Kidney epithelial cell (primary cell): ENCODE data around the gene ERCC3. TPM values are rescaled to one million over a fixed set of nuclear protein-coding genes. Genes with fewer than 3 reads are reported as not detected.

ENCODE experiments used
- DNase-seq: peaks from one replicate; pipeline ENCODE4 v3.0.0-alpha.2; 2010; ENCODE audit warnings: low read depth
- H3K27me3 ChIP-seq: 2 replicates; pipeline ENCODE4 v1.6.0; 2011; ENCODE audit warnings: low read length; ENCODE audit not compliant: control insufficient read depth, insufficient read depth
- H3K36me3 ChIP-seq: 2 replicates; pipeline ENCODE4 v1.5.1; 2011; ENCODE audit warnings: low read length; ENCODE audit not compliant: control insufficient read depth, insufficient read depth
- H3K4me3 ChIP-seq: 2 replicates; pipeline ENCODE4 v1.5.1; 2011; ENCODE audit warnings: low read depth, mild to moderate bottlenecking, control low read depth, low read length
- total RNA-seq: library from RNA; depleted of rRNA; stranded (reverse); fragments of >200 nt; gene quantifications from 2 replicates; pipeline ENCODE4 v1.2.3, GENCODE V29; 2015
- TF ChIP-seq, protein P1 (sequence below): IDR thresholded peaks from 2 replicates; pipeline ENCODE4 v1.5.1; 2011; ENCODE audit warnings: mild to moderate bottlenecking, moderate library complexity, low read length, control low read depth, inconsistent platforms; ENCODE audit not compliant: insufficient read depth, poor library complexity, severe bottlenecking

ERCC3 gene
- total RNA-seq, 1 donor from 2014 or later = 31.5 TPM

DNA sequence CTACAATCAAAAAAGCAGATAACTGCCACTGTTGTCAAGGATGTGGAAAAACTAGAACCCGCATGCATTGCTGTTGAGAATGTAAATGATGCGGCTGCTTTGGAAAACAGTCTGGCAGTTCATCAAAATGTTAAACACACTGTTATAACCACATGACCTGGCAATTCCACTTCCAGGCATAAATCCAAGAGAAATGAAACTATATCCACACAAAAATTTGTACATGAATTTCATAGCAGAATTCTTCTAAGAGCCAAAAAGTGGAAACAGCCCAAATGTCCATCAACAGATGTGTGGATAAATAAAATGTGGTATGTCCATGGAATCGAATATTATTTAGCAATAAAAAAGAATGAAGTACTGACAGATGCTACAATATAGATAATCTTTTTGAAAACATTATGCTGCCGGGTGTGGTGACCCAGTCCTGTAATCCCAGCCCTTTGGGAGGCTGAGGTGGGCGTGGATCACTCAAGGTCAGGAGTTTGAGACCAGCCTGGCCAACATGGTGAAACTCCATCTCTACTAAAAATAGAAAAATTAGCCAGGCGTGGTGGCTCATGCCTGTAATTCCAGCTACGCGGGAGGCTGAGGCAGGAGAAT, 32.0 kb downstream of the ERCC3 start:
- Histone ChIP-seq H3K27me3 (no peaks in the 10 kb centered on the region), H3K36me3 (peaks cover 1% of the 10 kb centered on the region), H3K4me3 (no peak overlapping the region)
- TF ChIP-seq, protein P1, sequence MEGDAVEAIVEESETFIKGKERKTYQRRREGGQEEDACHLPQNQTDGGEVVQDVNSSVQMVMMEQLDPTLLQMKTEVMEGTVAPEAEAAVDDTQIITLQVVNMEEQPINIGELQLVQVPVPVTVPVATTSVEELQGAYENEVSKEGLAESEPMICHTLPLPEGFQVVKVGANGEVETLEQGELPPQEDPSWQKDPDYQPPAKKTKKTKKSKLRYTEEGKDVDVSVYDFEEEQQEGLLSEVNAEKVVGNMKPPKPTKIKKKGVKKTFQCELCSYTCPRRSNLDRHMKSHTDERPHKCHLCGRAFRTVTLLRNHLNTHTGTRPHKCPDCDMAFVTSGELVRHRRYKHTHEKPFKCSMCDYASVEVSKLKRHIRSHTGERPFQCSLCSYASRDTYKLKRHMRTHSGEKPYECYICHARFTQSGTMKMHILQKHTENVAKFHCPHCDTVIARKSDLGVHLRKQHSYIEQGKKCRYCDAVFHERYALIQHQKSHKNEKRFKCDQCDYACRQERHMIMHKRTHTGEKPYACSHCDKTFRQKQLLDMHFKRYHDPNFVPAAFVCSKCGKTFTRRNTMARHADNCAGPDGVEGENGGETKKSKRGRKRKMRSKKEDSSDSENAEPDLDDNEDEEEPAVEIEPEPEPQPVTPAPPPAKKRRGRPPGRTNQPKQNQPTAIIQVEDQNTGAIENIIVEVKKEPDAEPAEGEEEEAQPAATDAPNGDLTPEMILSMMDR = no peak
- DNase-seq = no peak

DNA sequence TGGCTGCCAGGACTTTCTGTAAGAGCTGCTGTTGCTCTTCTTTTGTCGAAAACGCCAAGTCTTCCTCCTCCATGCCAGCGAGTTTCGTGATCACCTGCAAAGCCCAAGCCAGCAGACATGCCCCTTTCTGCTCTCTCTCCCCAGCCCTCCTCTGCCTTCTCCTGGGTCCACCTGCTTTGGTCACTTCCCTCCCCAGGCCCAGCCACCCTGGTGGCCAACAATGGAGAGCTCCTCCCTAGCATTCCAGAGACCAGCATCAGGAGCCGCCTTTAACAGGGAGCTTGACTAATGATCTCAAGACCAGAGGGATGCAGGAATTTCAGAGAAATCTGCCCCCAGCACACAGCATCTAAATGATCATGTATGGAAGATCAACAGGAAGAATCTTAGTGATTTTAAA, 34.6 kb downstream of the ERCC3 start:
- TF ChIP-seq, protein P1 = no peak
- no peaks in the 10 kb centered on the region for H3K27me3 ChIP-seq
- DNase-seq = no peak
- no peak overlapping the region for H3K4me3 ChIP-seq
- peaks cover 1% of the 10 kb centered on the region for H3K36me3 ChIP-seq

DNA sequence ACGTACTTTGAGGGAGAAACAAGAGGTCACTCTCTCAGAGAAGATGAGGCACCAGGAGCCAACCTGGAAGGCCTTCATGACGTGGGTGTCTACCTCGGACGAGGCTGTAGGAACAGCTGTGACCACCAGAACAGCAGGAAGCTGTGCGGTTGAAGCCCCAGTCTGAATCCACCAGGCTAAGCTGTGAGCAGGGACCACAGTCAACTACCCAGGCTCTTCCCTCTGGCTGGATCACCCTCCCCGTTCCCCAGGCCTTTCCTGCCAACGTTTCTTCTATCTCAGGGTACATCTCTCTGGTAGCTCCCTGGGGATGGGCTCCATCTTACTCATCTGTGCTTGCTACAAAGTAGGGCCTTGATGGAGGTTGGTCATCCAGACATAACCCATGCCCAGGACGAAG, 37.1 kb downstream of the ERCC3 start:
- Histone ChIP-seq H3K4me3 (no peak overlapping the region), H3K36me3 (peaks cover 1% of the 10 kb centered on the region), H3K27me3 (no peaks in the 10 kb centered on the region)
- DNase-seq = no peak
- TF ChIP-seq, protein P1 = no peak

DNA sequence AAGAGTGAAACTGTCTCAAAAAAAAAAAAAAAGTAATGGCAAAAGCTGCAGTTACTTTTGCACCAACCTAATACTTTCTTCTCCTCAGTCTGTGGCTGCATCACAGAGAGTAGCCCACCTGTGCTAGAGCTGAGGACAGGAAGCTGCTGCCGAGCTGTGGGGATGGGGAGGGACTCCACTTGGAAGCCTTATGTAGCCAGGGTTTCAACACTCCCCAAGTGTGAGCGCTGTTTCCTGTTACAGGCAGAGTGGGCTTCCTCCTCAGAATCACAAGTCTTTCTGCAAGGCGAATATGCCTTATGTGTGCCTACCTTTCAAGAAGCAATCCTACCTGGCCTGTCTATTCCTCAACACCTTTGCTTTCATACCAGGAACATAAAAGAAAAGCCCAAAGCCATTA, 37.6 kb downstream of the ERCC3 start:
- TF ChIP-seq, protein P1 = no peak
- Histone ChIP-seq H3K27me3 (no peaks in the 10 kb centered on the region), H3K4me3 (no peak overlapping the region), H3K36me3 (peaks cover 1% of the 10 kb centered on the region)
- no peak for DNase-seq

DNA sequence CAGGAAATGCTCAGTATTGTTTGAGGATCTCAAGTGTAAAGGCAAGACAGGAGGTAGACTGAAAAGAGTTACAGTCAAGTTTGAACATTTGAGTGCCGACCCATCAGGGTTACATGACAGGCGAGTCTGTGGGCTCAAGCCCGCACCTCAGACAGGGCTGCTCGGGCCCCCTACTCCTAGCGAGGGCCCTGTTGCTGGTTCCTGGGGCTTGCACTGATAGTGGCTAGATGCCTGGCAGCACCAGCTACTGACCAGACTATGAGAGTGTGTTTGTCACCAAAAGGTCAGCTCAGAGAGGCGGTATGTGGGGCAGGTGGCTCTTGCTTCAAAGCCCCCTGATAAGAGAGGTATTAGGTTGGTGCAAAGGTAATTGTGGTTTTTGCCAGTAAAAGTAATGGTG, 38.2 kb downstream of the ERCC3 start:
- Histone ChIP-seq H3K27me3 (no peaks in the 10 kb centered on the region), H3K36me3 (peaks cover 1% of the 10 kb centered on the region), H3K4me3 (no peak overlapping the region)
- TF ChIP-seq, protein P1 = no peak
- DNase-seq = no peak

DNA sequence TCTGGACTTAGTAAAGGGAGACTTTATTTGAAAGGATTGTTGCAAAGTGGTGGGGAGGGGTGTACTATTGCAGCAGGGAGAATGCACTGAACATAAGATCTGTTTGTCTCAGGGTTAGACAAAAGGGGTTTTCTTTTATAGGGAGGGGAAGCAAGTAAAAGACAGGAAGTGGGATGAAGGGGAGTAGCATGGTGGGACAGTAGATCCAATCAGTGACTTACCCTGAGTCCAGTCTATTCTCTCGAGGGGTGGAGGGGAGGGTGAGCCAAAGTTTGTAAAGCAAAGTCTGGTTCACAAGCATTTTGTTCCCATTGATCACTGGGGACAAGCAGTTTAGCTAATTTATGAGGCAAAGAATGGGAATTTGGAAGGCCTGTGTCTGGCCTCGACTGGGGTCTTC, 38.8 kb downstream of the ERCC3 start:
- DNase-seq = no peak
- H3K27me3 ChIP-seq = no peaks in the 10 kb centered on the region
- peaks cover 1% of the 10 kb centered on the region for H3K36me3 ChIP-seq
- TF ChIP-seq, protein P1 = no peak
- no peak overlapping the region for H3K4me3 ChIP-seq
